Endometrial microvascular endothelial cells (primary cell): ENCODE measurements around the gene GPR141. TPM values are rescaled to one million over a fixed set of nuclear protein-coding genes. Genes with fewer than 3 reads are reported as not detected.

Source experiments
- in situ Hi-C: cut with HindIII; loops from 2 replicates; pipeline ENCODE4 v1.10.0; 2017; ENCODE audit warnings: low sequenced_read_pairs, low pct_unique_long_range_greater_than_20kb; ENCODE audit errors: inconsistent ontology term
- total RNA-seq: library from RNA; depleted of rRNA; stranded (reverse); fragments of >200 nt; gene quantifications from one replicate; pipeline ENCODE4 v1.2.3, GENCODE V29; 2015; ENCODE audit errors: inconsistent ontology term

The GPR141 gene, protein sequence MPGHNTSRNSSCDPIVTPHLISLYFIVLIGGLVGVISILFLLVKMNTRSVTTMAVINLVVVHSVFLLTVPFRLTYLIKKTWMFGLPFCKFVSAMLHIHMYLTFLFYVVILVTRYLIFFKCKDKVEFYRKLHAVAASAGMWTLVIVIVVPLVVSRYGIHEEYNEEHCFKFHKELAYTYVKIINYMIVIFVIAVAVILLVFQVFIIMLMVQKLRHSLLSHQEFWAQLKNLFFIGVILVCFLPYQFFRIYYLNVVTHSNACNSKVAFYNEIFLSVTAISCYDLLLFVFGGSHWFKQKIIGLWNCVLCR
- not detected for total RNA-seq

- in situ Hi-C loops, result no loop called here
These were observed at the start of gene GPR141 for GRCh38 chr7:37683246-37684120. GPR141 (plus strand) TSS chr7:37683766; CDS start chr7:37740394, 56,628 bp downstream.

GRCh38 chr7:37635346-37635745 lies 48.2 kb upstream of the GPR141 start:
- in situ Hi-C loops, result no loop called here

DNA sequence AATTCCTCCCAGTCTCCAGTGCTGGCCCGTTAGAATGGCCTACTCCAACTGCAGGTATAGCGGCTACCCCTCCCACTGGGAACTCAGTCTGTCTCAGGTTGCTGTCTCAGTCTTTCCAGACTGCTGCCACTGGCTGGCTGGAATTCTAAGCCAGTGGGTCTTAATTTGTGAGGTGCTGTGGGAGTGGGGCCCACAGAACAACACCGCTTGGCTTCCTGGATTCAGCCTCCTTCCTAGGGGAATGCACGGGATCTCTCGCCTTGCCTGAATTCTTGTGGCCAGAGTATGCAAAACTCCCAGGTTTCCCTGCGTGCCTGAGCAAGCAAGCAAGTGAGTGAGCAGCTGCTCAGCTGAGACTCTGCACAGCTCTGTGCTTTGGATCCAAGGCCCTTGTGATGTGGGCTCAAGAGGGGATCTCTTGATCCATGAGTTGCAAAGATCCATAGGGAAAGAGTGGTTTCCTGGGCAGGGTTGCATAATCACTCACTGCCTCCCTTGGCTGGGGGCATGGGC lies 41.5 kb upstream of the GPR141 start:
- in situ Hi-C loops, result no loop called here

DNA sequence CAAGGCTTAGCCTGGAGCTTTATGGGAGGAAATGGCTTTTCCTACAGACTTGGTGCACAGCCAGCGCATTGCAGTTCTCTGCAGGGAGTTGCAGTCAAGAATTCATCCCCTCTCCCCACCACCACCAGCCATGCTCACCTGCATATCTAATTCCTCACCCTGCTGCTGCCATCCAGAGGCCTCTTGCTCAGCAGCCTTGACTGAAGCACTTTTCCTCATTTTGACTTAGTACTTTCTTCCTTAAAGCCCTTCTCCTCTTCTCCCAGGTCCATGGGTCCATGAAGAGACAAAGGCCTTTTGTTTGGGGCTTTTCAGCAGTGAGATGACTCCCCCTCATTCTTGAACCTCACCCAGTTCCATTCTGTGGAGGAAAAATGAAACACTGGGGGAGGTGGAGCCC lies 39.7 kb upstream of the GPR141 start:
- in situ Hi-C loops, result no loop called here

GRCh38 chr7:37645282-37646050 lies 38.1 kb upstream of the GPR141 start:
- in situ Hi-C loops, result no loop called here

DNA sequence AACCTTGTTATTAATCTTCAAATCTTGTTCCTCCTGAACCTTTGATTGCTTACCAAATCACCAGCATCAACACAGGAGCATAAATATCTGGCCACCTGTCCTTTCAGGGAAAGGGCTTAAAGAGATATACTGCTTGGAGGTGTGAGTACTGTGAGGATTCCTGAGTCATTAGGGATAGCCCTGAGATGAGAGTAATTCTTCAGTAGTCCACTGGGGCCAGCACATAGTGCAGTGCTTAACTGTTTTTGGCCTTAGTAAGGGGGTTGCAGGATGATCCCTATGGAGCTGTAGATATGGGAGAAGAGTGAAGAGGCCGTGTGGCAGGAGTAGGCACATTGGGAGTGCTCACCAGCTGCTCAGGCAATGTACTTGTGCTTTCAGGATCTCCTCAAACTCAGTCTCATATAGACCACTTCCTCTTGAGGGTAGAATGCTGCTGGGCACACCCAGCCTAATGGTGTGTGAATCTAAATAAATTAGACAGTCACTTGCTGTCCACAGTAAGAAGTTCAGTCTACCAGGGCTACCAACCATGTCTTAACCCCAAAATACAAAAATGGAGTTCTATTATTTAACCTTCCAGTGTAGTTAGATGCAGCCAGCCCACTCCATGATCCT lies 26.5 kb upstream of the GPR141 start:
- in situ Hi-C loops, result no loop called here

DNA sequence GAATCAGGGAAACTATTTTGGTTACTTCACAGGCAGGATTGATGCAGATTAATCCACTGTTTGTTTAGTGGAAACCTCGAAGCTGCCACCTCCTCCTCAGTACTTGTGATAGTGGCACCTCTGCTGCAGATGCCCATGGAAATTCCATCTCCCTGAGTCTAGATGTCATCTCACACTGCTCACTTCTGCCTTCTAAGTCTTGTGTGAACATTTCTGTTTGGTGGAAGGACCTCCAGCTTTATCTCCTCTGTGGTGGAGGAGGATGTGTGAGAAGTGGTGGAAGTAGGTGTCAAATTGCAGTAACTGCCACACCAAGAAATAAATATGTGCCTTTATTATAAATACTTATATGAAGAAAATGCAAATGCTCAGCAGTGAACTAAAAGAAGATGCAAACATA lies 25.8 kb upstream of the GPR141 start:
- in situ Hi-C loops, result no loop called here

- in situ Hi-C loops, result no loop called here
These were observed 23.5 kb upstream of the GPR141 start for GRCh38 chr7:37659971-37660565.

GRCh38 chr7:37660614-37661013 lies 23.0 kb upstream of the GPR141 start:
- in situ Hi-C loops, result no loop called here

DNA sequence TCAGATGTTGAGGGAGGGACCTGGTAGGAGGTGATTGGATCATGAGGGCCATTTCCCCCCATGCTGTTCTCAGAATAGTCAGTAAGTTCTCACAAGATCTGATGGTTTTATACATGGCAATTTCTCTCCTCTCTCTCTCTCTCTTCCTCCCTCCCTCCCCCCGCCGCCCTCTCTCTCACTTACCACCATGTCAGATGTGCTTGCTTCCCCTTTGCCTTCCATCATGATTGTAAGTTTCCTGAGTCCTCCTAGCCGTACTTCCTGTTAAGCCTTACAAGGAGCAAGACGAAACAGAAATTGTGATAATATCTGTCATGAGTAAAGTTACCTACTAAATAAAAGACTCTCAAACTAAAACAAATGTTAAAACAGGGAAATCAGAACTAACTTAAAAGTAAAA lies 19.9 kb upstream of the GPR141 start:
- in situ Hi-C loops, result no loop called here

DNA sequence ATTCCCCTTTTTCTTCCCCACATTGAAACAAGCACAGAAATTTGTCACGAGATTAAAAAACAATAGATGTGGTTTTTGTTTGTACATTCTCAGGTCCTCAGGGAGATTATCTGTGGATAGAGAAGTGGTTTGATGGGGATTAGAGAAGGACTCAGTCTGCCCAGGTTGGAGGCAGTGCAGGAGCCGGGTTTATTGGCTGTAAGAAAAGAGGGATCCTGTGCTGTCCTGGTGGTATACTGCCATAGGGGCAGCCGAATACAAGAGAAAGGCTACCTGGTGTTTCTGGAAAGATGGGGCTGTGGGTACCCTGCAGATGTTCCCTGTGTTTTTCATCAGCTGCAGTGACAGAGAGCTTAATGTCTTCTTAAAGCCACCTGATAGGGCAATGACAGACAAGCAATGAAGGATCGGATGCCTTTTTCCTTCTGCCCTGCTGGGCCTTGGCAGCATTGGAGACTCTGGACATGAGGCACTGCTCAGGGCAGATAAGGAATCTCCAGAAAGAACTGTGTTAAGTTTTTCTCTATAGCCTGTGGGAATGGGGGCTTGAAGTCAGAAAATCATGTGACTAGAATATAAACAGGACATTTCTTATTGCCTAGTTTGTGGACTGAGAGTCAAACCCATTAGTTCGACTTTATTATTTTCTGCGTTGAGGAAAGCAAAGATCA lies 18.1 kb upstream of the GPR141 start:
- in situ Hi-C loops, result no loop called here

- in situ Hi-C loops, result no loop called here
These were observed 17.4 kb upstream of the GPR141 start for GRCh38 chr7:37666026-37666799.

- in situ Hi-C loops, result no loop called here
These were observed 13.7 kb upstream of the GPR141 start for GRCh38 chr7:37669818-37670217.

GRCh38 chr7:37670436-37670835 lies 13.1 kb upstream of the GPR141 start:
- in situ Hi-C loops, result no loop called here

DNA sequence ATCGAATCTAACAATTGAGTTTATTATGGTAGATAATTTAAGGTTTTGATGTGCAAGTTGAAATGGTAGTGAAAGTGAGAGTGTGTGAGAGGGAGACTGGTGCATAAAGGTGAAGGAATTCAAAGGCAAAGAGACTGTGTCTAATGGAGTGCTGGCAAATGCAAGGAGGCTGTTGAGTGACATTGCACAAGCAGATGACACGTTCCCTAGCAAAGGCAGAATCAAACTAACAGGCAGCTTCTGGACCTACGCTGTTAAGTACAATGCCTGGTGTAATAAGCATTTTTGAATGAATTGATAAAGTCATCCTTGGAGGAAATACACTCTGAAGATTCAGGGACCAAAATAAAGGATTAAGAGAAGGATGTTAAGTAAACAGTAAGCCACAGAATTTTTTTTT lies 11.7 kb upstream of the GPR141 start:
- in situ Hi-C loops, result no loop called here

GRCh38 chr7:37672926-37673325 lies 10.6 kb upstream of the GPR141 start:
- in situ Hi-C loops, result no loop called here

DNA sequence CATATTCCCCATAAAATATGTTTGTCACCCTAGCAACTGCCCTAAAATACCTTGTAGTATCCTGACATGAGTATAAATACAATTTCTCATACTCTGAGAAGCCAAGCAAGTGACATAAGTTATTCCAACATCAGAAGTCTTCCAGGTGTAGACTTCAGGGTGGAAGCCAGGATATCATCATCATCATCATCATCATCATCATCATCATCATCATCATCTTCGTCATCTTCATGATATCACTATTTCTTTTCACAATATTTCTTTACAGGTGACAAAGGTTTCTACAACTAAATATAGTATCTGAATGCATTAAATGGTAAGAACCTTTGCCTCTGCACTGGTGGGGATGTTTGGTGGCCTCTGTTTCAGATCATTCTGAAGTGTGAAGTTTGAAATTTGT lies 10.0 kb upstream of the GPR141 start:
- in situ Hi-C loops, result no loop called here
